CD4-positive, alpha-beta T cell treated with Interleukin-17A for 1 hour (primary cell): Measurements from ENCODE around the gene GSK3A.
"Not testable (repeated sequence)": the region's sequence is repeated elsewhere in the genome, so short reads cannot be mapped to it uniquely, and the experiment has no call there.

Experiments used
- DNase-seq: peaks from one replicate; pipeline ENCODE4 v3.0.0-alpha.2; 2020

GSK3A gene

DNA sequence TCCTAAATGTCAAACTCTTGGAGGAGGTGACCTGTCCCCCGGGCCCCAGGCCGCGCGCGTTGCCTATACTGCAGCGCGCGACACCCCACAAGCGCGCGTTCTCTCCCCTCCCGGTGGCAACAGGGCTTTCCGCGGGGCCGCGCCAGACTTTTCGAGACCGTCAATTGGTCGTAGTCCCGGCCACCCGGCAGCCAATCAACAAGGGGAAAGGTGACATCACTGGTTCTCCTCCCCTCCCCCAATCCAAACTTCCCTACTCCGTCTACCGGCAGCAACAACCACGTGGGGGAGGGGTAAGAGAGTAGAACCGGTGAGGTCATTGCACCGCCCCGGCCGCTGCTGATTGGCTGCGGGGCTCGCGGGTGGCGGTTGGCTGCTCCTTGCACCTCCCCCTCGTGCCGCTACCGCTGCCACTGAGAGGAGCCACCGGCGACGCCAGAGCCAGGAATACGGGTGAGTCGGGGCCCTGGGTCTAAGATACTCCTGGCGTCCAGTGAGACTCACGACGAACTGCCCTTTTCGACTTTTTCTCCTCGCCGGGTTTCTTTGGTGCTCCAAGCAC, 25.8 kb upstream of the GSK3A start:
- DNase-seq, result peak; percentile 100

DNA sequence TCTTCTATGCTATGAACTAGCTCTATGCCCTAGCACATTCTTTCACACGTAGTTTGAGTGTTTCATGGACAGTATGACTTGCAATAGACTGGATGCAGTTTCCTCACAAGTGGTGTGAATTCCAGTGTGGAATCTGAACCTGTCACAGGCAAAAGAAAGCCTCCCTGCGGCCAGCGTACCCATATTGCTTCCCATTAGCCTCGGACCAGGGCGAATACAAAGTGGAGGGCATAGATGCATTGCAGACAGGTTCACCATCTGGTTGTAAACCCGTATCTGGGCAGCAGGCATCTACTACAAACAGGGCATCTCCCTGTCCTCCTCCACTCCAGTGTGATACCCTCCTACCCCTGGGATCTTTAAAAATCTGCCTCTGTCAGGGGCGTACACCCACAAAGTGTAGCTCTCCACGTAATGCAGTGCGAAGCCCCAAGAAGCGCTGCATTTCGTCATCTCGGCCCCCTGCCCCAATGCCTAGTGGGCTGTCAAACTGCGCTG, 25.3 kb upstream of the GSK3A start:
- DNase-seq, result no peak

DNA sequence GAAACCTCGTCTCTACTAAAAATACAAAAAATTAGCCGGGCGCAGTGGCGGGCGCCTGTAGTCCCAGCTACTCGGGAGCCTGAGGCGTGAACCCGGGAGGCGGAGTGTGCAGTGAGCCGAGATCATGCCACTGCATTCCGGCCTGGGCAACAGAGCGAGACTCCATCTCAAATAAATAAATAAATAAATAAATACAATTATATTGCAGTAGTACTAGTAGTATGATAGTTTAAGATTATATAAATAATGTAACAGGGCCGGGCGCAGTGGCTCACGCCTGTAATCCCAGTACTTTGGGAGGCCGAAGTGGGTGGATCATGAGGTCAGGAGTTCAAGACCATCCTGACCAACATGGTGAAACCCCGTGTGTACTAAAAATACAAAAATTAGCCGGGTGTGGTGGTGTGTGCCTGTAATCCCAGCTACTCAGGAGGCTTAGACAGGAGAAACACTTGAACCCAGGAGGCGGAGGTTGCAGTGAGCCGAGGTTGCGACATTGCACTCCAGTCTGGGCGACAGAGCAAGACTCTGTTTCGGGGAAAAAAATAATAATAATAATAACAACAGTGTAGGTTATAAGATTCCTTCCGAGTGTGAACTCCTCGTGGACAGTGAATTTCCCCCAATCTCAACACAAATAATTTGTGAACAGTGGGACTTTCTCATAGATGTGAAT, 24.7 kb upstream of the GSK3A start:
- not testable (repeated sequence) for DNase-seq

DNA sequence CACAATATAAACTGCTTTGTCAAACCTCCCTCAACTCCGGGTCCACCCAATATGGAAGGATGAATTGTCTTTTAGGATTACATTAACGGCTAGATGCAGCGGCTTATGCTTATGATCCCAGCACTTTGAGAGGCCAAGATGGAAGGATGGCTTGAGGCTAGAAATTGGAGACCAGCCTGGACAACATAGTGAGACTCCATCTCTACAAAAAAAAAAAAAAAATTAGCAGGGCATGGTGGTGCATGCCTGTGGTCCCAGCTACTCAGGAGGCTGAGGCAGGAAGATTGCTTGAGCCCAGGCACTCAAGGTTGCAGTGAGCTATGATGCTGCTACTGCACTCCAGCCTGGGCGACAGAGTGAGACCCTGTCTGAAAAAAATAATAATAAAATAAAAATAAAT, 23.7 kb upstream of the GSK3A start:
- not testable (repeated sequence) for DNase-seq

DNA sequence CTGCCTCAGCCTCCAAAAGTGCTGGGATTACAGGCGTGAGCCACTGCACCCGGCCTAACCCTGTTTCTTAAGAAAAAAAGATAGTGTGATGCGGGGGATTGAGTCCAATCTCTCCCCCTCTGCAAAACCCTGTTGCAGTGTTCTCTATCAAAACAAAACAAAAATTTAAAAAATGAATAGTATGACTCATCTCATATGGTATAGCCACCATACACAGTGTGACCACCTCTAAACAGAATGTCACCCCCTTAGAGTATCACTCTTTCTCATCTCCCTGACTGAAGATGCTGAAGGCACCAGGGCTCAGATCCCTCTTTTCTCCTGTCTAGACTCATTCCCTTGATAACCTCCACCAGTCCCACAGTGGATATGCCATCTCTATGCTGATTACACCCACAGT, 19.4 kb upstream of the GSK3A start:
- DNase-seq, result no peak

DNA sequence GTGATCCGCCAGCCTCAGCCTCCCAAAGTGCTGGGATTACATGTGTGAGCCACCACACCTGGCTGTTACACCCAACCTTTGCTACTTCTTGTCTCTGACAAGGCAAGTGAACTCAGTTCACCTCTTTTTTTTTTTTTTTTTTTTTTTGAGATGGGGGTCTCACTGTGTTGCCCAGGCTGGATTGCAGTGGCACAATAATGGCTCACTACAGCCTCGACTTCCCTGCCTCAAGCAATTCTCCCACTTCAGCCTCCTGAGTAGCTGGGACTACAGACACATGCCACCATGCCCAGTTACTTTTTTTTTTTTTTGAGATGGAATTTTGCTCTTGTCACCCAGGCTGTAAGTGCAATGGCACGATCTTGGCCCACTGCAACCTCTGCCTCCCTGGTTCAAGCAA, 15.4 kb upstream of the GSK3A start:
- DNase-seq, result not testable (repeated sequence)

DNA sequence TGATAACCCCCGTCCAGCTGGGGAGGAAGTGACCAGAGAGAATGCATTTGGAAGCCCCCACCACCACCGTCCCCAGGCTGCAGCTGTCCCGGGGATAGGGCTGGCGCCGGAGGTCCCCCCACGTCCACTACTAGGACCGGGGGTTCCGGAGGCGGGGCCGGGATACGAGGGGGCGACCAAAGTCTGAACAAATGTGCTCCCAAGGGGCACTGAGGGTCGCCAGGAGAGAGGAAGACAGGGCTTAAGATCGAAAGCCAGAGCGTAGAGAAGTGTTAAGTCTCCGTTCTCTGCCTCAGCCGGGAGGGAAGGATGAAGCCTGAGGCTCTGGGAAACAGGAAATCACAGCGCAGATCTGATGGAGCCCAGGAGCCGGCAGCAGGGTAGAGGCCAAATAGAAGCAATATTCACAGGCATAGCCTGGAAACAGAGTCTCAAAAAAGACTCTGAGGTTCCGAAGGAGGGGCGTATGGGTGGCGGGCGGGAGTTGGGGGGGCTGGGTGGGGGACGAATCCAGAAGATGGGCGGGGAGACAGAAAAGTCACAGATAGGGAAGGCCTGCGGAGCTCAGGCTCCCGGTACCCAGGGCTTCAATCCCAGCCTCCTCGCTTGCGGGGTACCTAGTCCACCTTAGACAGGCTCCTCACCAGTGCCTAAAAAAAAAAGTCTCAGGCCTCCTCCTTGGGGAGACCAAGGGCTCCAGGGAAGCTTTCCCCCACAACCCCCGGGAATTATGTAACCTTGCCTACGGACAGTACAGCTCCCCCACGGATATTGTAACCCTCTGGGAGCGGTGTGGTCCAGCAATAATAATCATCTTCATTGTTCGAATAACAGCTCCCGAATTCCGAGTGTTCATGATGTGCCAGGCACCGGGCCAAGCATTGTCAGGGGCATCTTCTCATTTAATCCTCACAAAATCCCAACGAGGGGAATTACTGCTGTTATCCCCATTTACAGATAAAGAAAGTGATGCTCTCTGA, 13.7 kb upstream of the GSK3A start:
- DNase-seq, result no peak

DNA sequence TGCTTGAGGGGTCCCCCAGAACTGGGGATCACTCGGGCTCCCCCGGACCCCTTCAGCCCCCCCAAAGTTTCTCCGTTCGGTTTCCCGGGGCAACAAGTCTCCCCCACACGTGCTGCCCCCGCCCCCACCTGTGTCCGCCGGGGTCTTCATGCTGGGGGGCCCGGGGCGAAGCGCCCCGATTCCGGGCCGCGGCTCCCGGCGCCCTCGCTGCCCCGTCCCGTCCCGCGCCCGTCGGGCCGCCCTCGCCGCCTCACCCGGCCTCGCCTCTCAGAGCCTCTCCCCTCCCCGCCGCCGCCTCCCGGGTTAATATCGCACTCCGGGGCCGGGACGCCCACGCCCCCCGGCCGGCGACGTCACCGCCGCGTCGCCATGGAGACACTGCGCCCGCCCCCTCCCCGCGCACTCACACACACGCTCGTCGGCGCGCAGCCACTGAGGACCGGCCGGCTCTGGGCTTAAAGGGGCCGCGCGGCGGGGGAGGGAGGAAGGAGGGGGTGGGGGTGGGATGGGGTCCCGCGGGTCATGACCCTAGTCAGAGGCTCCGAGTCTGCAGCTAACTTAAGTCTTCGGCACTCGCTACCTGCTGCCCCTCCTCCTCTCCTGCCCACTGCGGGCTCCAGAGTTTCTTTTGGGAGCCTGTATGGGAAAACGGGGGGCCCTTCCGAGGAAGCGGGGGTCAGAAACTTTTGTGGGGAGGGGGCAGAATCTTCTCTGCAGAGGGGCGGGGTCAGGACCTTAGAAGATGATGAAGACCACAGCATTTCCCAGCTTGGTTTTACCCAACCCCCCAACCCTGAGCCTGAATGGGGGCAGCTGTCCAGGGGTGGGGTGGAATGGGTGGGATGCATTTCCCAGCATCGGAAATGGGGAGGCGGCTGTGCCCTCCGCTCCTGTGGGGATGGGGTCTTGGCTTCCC, 12.7 kb upstream of the GSK3A start, which contains the start of gene ERF:
ERF (minus strand) TSS at position 279 of the 916 bp plus-strand sequence; CDS start at position 150, 129 bp downstream.
- DNase-seq, result peak; percentile 95

DNA sequence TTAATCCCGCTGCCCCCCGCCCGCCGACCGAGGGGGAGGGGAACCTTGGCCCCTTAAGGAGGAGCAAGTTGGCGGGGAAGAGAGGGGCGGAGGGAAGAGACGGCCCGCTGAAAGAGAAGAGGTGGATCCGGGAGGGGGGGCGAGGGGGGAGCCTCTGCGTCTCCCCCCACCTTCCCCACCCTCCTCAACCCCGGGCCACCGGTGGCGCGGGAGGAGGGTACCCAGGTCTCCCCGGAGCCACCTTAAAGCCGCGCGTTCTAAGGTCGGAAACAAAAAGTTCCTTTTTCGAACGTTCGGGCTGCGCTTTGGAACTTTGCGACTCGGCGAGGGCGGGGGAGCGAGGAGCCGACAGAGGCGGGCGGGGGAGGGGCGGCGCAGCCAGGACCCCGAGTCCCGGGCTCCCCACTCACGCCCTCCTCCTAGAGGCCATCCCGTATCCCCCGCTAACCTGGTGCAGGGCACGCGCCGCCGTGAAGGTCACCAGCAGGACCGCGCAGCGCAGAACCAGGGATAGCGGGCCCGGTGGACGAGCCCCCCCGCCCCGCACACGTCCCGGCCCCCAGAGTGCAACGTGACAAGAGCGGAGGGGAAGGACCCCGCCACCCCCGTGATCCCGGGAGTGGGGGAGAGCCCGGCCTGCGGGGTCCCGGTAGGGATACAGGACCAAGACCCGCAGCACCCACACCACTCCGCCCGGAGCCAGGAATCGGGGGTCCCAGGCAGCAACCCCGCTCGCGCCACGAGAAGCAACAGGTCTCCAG, 11.9 kb upstream of the GSK3A start:
- DNase-seq, result peak; percentile 82

DNA sequence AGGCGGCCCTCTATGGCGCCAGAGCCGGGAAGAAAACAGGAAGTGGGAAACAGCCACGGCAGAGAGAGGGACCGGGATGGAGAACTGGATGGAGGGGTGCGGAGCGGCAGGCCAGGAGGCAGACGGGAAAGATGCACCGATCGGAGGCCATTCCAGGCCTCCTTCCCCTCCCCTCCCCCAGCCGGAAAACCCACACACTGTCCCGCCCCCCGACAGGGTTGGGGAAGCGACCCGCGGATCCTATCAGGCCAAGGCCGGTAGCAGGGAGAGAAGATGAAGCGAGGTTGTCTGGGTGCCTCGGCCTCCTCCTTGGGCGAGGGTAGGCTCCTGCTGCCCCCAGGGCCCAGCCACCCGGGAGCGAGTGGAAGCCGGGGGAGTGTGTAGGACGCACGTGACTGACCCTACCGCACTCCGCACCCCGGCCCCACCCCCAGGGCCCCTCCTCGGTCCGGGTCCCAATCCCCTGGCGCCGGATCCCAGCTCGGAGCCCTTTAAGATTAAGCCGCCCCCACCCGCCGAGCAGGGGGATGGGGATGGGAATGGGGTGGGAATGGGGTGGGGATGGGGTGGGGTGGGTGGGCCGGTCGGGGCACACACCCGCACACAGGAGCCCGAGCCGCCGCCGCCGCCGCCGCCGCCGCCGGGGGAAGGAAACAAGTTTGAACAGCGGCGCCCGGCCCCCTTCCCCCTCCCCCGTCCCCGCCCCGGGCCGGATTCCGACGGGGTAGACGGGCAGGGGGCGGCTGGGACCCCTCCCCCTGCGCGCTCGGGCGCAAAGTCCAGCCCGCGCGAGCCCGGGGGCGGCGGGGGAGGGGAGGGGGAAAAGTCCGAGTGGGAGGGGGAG, 11.1 kb upstream of the GSK3A start:
- DNase-seq, result peak; percentile 59

DNA sequence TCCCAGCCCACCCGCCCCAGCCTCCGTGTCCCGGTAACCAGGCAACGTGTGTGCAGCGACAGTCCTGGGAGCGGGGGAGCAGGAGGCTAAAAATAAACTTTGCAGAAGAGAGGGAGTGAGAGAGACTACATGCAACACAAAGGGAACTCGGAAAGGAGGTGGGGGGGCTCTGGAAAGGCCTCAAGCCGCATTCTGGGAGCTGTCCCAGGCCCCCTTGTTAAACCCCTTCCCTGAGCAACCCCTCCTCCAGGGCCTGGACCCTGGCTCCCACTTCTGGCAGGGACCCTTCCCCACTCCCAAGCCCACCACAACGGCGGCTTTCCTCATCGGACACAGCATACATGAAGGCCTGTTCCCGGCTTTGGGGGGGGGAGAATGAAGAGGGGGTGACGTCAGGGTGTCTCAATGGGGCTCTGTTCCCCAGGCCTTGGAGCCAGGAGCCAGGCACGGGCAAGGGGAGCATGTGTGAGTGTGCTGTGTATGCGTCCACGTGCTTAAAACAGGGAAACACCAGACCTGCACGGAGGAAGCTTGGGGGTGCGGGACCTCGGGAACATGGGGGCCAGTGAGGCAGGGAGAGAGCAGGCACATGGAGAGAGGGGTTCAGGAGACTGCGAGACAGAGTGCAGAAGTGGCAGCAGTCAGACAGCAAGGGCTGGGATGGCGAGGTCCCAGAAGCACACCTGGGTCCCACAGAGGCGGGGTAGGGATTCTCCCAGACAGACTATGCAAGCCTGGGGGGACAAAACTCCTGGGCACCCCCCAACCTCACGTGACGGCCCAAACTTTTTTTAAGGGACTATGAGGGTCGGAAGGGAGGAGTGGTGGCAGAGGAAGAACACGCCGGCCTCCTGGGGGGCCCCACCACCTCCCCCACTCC, 10.2 kb upstream of the GSK3A start:
- peak; percentile 39 for DNase-seq

DNA sequence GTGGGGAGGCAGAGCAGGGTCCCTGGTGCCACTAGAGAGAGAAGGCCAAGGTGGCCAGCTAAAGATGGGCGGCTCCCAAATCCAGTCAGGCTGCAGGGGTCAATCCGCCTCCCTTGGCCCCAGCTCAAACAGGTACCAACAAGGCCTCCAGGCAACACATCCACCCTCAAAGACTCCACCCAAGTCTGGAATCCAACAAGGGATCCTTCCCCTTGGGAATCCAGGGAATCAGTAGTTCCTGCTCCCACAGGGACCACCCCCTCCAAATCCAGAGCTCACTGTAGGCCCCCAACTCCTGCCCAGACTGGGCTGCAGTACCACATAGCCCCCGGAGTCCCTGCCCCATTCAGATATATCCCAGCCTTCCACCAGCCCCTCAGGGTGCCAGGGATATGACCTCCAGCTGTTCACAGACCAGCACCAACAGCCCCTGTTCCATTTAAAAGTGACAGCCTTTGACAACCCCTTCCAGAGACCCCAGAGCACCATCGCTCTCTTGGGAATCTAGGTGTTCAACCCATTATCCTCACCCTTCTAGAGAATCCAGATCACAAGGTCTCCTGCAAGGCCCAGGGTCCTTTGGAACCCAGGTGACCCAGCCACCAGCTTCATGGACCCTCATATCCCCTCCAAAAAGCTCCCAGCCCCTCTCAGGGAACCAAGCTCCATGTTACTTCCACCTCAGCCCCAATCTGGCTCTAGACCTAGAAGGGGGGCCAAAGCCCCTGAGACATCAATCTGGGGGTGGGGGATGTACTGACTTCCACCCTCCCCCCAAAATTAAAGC, 9.4 kb upstream of the GSK3A start:
- DNase-seq, result peak; percentile 26

DNA sequence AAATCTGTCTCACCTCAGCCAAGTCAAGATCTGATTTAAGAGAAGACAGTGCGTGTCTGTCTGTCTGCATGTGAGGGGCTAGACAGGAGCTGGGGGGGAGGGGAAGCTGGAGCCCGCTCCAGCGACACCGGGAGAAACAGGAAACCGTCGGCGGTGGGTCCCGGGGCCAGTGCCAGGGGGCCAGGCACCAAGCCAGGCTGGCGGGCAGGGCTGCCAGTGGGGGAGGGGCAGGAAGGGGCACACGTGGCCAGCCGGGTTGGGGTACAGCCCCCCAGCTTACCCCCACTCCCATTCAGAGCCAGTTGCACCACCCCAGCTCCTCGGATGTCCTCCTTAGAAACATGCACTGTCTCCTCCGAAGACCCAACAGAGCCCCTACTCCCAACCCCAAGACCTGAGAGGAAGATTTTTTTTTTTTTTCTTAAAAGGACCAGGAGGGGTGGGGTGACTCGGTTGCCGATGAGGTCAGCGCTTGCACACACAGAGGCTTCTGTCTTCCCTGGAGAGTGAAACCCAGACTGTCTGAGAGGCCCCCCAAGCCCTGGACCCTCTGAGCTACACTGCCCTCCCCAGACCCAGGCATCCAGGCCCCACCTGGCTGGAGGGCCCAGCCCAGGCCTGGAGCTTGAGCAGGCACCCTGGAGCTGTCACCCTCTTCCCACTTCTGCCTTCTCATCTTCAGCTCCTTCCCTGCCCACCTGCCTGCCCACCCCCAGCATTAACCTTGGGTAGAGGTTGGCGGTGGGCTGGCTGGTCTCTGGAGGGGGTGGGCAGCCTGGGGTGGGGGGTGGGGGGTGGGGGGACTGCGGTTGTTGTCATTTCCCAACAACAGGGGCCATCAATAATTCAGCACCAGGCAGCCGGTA, 8.5 kb upstream of the GSK3A start:
- peak; percentile 43 for DNase-seq

DNA sequence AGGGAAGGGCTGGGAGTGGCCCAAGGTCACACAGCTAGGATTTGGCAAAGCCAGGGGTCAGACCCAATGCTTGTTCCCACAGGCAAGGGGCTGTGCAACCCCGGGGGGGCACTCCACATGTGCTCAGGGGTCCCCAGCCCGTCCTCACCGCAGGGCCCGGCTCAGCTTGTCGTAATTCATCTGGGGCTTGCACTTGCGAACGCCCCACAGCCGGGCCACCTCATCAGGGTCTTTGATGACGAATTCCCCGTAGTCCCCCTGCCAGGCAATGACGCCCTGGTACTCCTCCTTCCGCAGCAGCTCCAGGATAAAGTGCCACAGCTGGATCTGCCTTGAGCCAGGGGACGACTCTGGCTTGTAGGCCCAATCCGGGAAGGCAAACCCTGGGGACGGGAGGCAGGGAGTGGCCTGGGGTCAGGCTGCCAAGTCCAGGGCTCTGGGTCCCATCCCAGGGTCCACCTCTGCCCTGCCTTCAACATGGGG, 7.8 kb upstream of the GSK3A start:
- DNase-seq, result no peak

DNA sequence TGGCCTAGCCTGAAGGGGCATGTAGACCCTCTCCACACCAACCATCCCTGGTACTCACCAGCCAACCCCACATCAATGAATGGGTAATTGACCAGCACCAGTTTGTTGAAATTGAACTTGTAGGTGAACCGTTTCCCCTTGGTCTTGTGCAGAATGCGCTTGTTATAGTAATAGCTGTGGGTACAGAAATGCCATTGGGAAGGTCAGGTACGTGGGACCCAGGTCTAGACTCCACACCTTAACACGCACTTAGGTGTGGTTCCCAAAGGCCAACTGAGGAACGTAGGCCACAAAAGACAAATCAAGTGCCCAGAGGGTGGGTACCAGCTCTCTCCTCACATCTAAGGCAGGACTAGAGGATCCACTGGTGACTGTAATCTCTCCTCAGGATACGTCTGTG, 7.4 kb upstream of the GSK3A start:
- DNase-seq, result peak; percentile 43

DNA sequence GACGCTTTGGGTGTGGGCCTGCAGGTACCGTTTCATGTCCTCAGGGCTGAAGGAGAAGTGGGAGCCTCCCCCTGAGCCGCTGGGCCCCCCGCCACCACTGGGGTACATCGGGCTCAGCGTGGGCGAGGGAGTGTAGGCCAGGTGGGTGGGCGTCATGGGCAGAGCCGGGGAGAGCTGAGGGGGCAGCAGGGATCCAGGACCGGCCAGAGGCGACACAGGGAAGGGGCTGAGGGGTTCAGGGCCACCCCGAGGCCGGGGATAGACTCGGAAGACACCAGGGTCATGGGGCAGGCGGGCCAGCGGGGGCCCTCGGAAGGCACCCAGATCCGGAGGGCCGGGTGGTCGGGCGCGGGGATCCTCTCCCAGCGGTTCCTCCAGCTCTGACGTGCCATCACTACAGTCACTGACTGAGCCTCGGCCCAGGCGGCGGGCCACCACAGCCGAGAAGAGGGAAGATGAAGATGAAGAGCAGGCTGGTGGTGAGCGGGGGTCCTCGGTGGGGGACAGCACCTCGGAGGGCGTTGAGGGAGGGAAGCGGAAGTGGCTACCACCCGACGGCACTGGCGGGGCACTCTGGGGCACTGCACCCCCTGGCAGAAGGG, 6.8 kb upstream of the GSK3A start:
- DNase-seq, result peak; percentile 18
